Left renal cortex interstitium (tissue), 4 donors: Measurements from ENCODE around the gene PFKFB2. TPM values are rescaled to one million over a fixed set of nuclear protein-coding genes. Genes with fewer than 3 reads are reported as not detected.

Source experiments
- polyA plus RNA-seq, 4 donors: library from polyadenylated mRNA; unstranded; fragments of 120-200 nt; gene quantifications; one replicate each; pipeline ENCODE4 v1.2.1, GENCODE V29; 2013; ENCODE audit not compliant: insufficient read length in 4 of 4

PFKFB2 gene
- polyA plus RNA-seq, 4 donors = 11.9 to 24.7 (median 17.0) TPM

Other genes starting within 250 kb of the PFKFB2 start
- not detected for gene IL20, start 187.7 kb upstream of the PFKFB2 start, polyA plus RNA-seq
- under 1 TPM; 0.17 to 0.47 (median 0.33) TPM for gene IL24, start 155.8 kb upstream of the PFKFB2 start, polyA plus RNA-seq
- gene FCMR, start 131.3 kb upstream of the PFKFB2 start, polyA plus RNA-seq = 1 to 10 TPM in 3 of 4 donors, under 1 TPM in 1; 0.99 to 2.8 (median 2.2) TPM
- 1 to 10 TPM in 3 of 4 donors, under 1 TPM in 1; 0.86 to 2.4 (median 1.9) TPM for gene PIGR, start 106.8 kb upstream of the PFKFB2 start, polyA plus RNA-seq
- gene FCAMR, start 82.8 kb upstream of the PFKFB2 start, polyA plus RNA-seq = 10 to 100 TPM in 2 of 4 donors, 1 to 10 TPM in 2; 4.8 to 16.2 (median 9.0) TPM
- gene C1orf116, start 20.5 kb upstream of the PFKFB2 start, polyA plus RNA-seq = 10 to 100 TPM; 18.4 to 25.0 (median 21.7) TPM
- 10 to 100 TPM; 13.2 to 16.0 (median 14.0) TPM for gene YOD1, start 2.1 kb upstream of the PFKFB2 start, polyA plus RNA-seq
- under 1 TPM; 0.32 to 0.99 (median 0.61) TPM for gene C4BPB, start 35.6 kb downstream of the PFKFB2 start, polyA plus RNA-seq
- under 1 TPM; 0.39 to 0.75 (median 0.58) TPM for gene C4BPA, start 51.0 kb downstream of the PFKFB2 start, polyA plus RNA-seq